ENCODE measurements around the gene SPACA6.

- TF ChIP-seq POLR2A (IDR thresholded peaks at IDR 0.05) (no peak), CTCF (IDR thresholded peaks at IDR 0.05) (no peak)
Measured at GRCh38 chr19:51664997-51665396, 28.1 kb upstream of the SPACA6 start.

Data from ovary (tissue), 3 donors.